B cell (primary cell): ENCODE data around the gene RGL3. TPM values are rescaled to one million over a fixed set of nuclear protein-coding genes. Genes with fewer than 3 reads are reported as not detected.

Experiments used
- ATAC-seq: fragments of 200-7000 bp; cut with Tn5 transposase; one replicate; pipeline ENCODE4 v1.10.0; 2021; ENCODE audit warnings: low read depth, mild to moderate bottlenecking, moderate number of reproducible peaks, moderate library complexity
- CTCF ChIA-PET: fragments of 350-600 bp; sonication (Branson Sonifier 250); formaldehyde crosslinking; loops from one replicate; lab custom pipeline; 2021; ENCODE audit warnings: antibody characterized with exemption, inconsistent platforms; lab: Charles Lee
- POLR2A ChIA-PET: fragments of 350-600 bp; sonication (Branson Sonifier 250); formaldehyde crosslinking; loops from one replicate; lab custom pipeline; 2021; ENCODE audit warnings: antibody characterized with exemption; lab: Charles Lee
- DNase-seq: peaks from one replicate; pipeline ENCODE4 v3.0.0; 2013
- H2AFZ ChIP-seq: 2 replicates; pipeline ENCODE4 v1.6.1; 2012; ENCODE audit warnings: mild to moderate bottlenecking, low read depth, low read length; ENCODE audit not compliant: insufficient read depth, poor library complexity, severe bottlenecking
- H3K27ac ChIP-seq, 2 donors: 1 replicate in 1 of 2; 2 replicates in 1 of 2; pipeline ENCODE4 v1.5.1; 2012 to 2013; ENCODE audit warnings: low read length in 2 of 2, mild to moderate bottlenecking in 2 of 2, moderate library complexity in 1 of 2
- H3K27me3 ChIP-seq, 4 experiments: fragments of 200-600 bp in 1 of 4; sonication (generic) in 1 of 4; replicated peaks in 1 of 4; 1 replicate in 2 of 4; 2 replicates in 2 of 4; pipeline versions ENCODE4 v1.6.1 to v1.7.0; 2013 to 2016; ENCODE audit warnings: low read length in 3 of 4, mild to moderate bottlenecking in 2 of 4, mixed read lengths in 1 of 4, moderate library complexity in 1 of 4; ENCODE audit not compliant: insufficient read depth in 4 of 4, control insufficient read depth in 3 of 4; ENCODE audit errors: control extremely low read depth in 1 of 4
- H3K36me3 ChIP-seq, 2 experiments: replicated peaks in 1 of 2; 1 replicate in 1 of 2; 2 replicates in 1 of 2; pipeline versions ENCODE4 v1.6.1 to v1.7.1; 2013; ENCODE audit warnings: low read length in 1 of 2; ENCODE audit not compliant: insufficient read depth in 2 of 2, control insufficient read depth in 1 of 2; ENCODE audit errors: control extremely low read depth in 1 of 2, extremely low read depth in 1 of 2
- H3K4me1 ChIP-seq, 2 donors: fragments of 200-600 bp in 1 of 2; sonication (generic) in 1 of 2; 1 replicate in 1 of 2; 2 replicates in 1 of 2; pipeline versions ENCODE4 v1.5.1 to v1.6.1; 2013 to 2017; ENCODE audit warnings: low read length in 2 of 2; ENCODE audit not compliant: control insufficient read depth in 2 of 2, insufficient read depth in 2 of 2
- H3K4me2 ChIP-seq: replicated peaks from 2 replicates; pipeline ENCODE3; 2012; ENCODE audit warnings: mild to moderate bottlenecking, low read depth, low read length; ENCODE audit not compliant: poor library complexity, severe bottlenecking
- H3K4me3 ChIP-seq, 5 experiments: fragments of 200-600 bp in 1 of 5; sonication (generic) in 1 of 5; 1 replicate in 3 of 5; 2 replicates in 2 of 5; pipeline versions ENCODE4 v1.5.1 to v1.7.0; 2011 to 2016; ENCODE audit warnings: low read length in 4 of 5, mild to moderate bottlenecking in 4 of 5, low read depth in 2 of 5, control low read depth in 1 of 5, moderate library complexity in 1 of 5; ENCODE audit not compliant: insufficient read depth in 1 of 5; ENCODE audit errors: control extremely low read depth in 1 of 5, extremely low read depth in 1 of 5
- H3K79me2 ChIP-seq: fragments of 200-600 bp; sonication (generic); one replicate; pipeline ENCODE4 v1.6.0; 2016; ENCODE audit warnings: low read length; ENCODE audit not compliant: control insufficient read depth, insufficient read depth
- H3K9ac ChIP-seq: fragments of 200-600 bp; sonication (generic); 2 replicates; pipeline ENCODE4 v1.6.1; 2017; ENCODE audit warnings: mild to moderate bottlenecking, low read length, moderate library complexity
- H3K9me3 ChIP-seq, 3 donors: one replicate each; pipeline versions ENCODE4 v1.6.1 to v1.7.1; 2013; ENCODE audit warnings: low read length in 2 of 3; ENCODE audit not compliant: control insufficient read depth in 2 of 3, insufficient read depth in 1 of 3; ENCODE audit errors: control extremely low read depth in 1 of 3
- H4K20me1 ChIP-seq: 2 replicates; pipeline ENCODE4 v1.6.0; 2012; ENCODE audit warnings: mild to moderate bottlenecking, low read length; ENCODE audit not compliant: insufficient read depth, control insufficient read depth, poor library complexity, severe bottlenecking
- H3K27ac Mint-ChIP-seq: one replicate; pipeline ENCODE4 v1.8.0; 2021; ENCODE audit warnings: mixed read lengths
- H3K27me3 Mint-ChIP-seq: one replicate; pipeline ENCODE4 v1.8.0; 2021; ENCODE audit warnings: mixed read lengths
- H3K4me1 Mint-ChIP-seq: one replicate; pipeline ENCODE4 v1.8.0; 2021; ENCODE audit warnings: mixed read lengths
- H3K4me3 Mint-ChIP-seq: one replicate; pipeline ENCODE4 v1.8.0; 2021; ENCODE audit warnings: mixed read lengths
- H3K9me3 Mint-ChIP-seq: one replicate; pipeline ENCODE4 v1.8.0; 2022; ENCODE audit warnings: mixed read lengths; ENCODE audit not compliant: insufficient read depth
- EZH2 ChIP-seq: IDR thresholded peaks from 2 replicates; pipeline ENCODE4 v1.6.1; 2012; ENCODE audit warnings: borderline replicate concordance, low read depth, mild to moderate bottlenecking, moderate library complexity, low read length; ENCODE audit not compliant: insufficient read depth, poor library complexity, severe bottlenecking
- WGBS: methylation state at CpG from one replicate; pipeline ENCODE4 v1.1.5; 2013; ENCODE audit warnings: missing lambda C conversion rate; ENCODE audit not compliant: insufficient coverage; 5-methylcytosine and 5-hydroxymethylcytosine counted together
- intact Hi-C: fragments of 100-400 bp; cut with micrococcal nuclease; formaldehyde crosslinking; loops from one replicate; pipeline ENCODE4 v1.10.0; 2022
- polyA plus RNA-seq: library from polyadenylated mRNA; depleted of rRNA; stranded (reverse); fragments of >200 nt; gene quantifications from 2 replicates; pipeline ENCODE4 v1.2.3, GENCODE V29; 2012
- total RNA-seq, 2 donors: library from RNA; stranded (reverse); fragments of 120-200 nt in 1 of 2; gene quantifications; 1 replicate in 1 of 2; 2 replicates in 1 of 2; pipeline versions ENCODE4 v1.2.3 to v1.2.4, GENCODE V29; 2013 to 2022
- TF ChIP-seq, protein P1 (sequence below): fragments of 200-600 bp; IDR thresholded peaks from one replicate; pipeline ENCODE4 v1.8.0; 2022; ENCODE audit warnings: antibody characterized with exemption, mild to moderate bottlenecking

Gene RGL3
- total and polyA plus RNA-seq, 2 donors (not counting 1 experiment from before 2014, with no cell fraction given) = 0.54 to 2.8 TPM

DNA sequence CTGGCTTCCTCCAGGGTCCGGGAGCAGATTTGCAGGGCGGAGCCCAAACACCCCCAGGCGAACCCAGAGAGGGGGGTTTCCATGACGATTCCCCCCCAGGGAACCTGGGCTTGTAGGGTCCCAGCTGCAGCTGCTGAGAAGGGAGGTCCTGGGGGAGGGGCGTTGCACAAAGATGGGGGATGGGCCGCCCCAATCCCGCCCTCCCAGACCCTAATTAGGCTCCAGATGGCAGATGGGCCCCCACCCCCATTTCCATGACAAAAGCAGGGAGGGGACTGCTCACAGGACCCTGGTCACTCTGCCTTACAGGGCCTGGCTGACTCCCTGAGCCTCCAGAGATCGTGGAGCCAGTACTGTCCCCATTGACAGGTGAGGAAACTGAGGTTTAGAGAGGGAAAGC lies 46.5 kb upstream of the RGL3 start:
- no peak for DNase-seq
- ATAC-seq = no peak
- H4K20me1 ChIP-seq = no peaks in the 10 kb centered on the region
- TF ChIP-seq, protein P1, sequence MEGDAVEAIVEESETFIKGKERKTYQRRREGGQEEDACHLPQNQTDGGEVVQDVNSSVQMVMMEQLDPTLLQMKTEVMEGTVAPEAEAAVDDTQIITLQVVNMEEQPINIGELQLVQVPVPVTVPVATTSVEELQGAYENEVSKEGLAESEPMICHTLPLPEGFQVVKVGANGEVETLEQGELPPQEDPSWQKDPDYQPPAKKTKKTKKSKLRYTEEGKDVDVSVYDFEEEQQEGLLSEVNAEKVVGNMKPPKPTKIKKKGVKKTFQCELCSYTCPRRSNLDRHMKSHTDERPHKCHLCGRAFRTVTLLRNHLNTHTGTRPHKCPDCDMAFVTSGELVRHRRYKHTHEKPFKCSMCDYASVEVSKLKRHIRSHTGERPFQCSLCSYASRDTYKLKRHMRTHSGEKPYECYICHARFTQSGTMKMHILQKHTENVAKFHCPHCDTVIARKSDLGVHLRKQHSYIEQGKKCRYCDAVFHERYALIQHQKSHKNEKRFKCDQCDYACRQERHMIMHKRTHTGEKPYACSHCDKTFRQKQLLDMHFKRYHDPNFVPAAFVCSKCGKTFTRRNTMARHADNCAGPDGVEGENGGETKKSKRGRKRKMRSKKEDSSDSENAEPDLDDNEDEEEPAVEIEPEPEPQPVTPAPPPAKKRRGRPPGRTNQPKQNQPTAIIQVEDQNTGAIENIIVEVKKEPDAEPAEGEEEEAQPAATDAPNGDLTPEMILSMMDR = no peak
- no peak for TF ChIP-seq EZH2
- no peak overlapping the region for H3K4me3 ChIP-seq
- POLR2A ChIA-PET = no interaction called here
- H3K36me3 ChIP-seq = no peaks in the 10 kb centered on the region
- H3K9ac ChIP-seq = no peak overlapping the region
- H3K4me3 Mint-ChIP-seq = no peak overlapping the region
- no peaks in the 10 kb centered on the region for H3K9me3 ChIP-seq
- no peak overlapping the region for H3K4me2 ChIP-seq
- H3K4me1 Mint-ChIP-seq = no peaks in the 10 kb centered on the region
- CTCF ChIA-PET = no interaction called here
- H3K4me1 ChIP-seq = no peaks in the 10 kb centered on the region
- H3K27me3 ChIP-seq = peaks cover 0 to 1% (median 0%) of the 10 kb centered on the region in 4 experiments
- no peak overlapping the region for H3K27ac ChIP-seq
- 34% methylated on average over 4 of the region's 8 CpGs for WGBS
- no peak overlapping the region for H2AFZ ChIP-seq
- no peaks in the 10 kb centered on the region for H3K9me3 Mint-ChIP-seq
- H3K27ac Mint-ChIP-seq = no peak overlapping the region
- intact Hi-C loops = no loop called here
- no peaks in the 10 kb centered on the region for H3K27me3 Mint-ChIP-seq
- no peaks in the 10 kb centered on the region for H3K79me2 ChIP-seq

DNA sequence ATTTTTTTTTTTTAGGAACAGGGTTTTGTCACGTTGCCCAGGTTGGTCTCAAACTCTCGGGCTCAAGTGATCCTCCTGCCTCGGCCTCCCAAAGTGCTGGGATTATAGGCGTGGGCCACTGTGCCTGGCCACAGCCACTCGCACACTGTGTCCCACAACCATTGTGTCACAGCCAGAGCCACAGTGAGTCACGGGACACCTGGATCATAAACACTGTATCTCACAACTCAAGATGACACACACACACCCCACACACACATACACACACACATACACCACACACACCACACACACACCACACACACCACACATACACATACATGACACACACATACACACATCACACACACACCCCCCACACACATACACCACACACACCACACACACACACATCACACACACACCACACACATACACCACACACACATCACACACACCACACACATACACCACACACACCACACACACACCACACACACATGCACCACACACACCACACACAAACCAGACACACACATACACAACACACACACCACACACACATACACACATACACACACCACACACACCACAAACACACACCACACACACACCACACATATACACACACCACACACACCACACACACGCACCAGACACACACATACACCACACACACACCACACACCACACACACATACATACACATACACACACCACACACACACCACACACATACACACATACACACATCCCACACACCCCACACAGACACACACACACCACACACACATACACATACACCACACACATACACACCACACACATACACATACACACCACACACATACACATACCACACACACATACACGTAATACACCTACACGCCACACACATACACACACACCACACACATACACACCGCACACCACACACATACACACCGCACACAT lies 45.5 kb upstream of the RGL3 start:
- Histone ChIP-seq H3K9me3 (peaks cover 0 to 4% (median 0%) of the 10 kb centered on the region in 3 donors), H3K9ac (no peak overlapping the region), H3K4me3 (no peak overlapping the region), H3K4me2 (no peak overlapping the region), H3K36me3 (no peaks in the 10 kb centered on the region), H3K27me3 (peaks cover 0 to 8% (median 0%) of the 10 kb centered on the region in 4 experiments), H3K4me1 (no peaks in the 10 kb centered on the region), H3K27ac (no peak overlapping the region), H3K79me2 (no peaks in the 10 kb centered on the region), H2AFZ (no peak overlapping the region), H4K20me1 (no peaks in the 10 kb centered on the region)
- Mint-ChIP-seq H3K9me3 (no peaks in the 10 kb centered on the region), H3K4me1 (no peaks in the 10 kb centered on the region), H3K4me3 (no peak overlapping the region), H3K27me3 (no peaks in the 10 kb centered on the region), H3K27ac (no peak overlapping the region)
- ChIA-PET CTCF (no interaction called here), POLR2A (no interaction called here)
- intact Hi-C loops = no loop called here
- ATAC-seq (no peak), DNase-seq (no peak)
- TF ChIP-seq, protein P1 = no peak
- TF ChIP-seq EZH2 = no peak
- 84% methylated on average over 11 of the region's 11 CpGs for WGBS
